GM21717 (cell line): ENCODE measurements around the gene ALK.

ENCODE experiments used
- ATAC-seq: cut with Tn5 transposase; IDR thresholded peaks from one replicate; pipeline ENCODE4 v1.9.1; 2021; ENCODE audit warnings: mild to moderate bottlenecking, moderate library complexity; ENCODE audit not compliant: unreplicated experiment

Gene ALK

DNA sequence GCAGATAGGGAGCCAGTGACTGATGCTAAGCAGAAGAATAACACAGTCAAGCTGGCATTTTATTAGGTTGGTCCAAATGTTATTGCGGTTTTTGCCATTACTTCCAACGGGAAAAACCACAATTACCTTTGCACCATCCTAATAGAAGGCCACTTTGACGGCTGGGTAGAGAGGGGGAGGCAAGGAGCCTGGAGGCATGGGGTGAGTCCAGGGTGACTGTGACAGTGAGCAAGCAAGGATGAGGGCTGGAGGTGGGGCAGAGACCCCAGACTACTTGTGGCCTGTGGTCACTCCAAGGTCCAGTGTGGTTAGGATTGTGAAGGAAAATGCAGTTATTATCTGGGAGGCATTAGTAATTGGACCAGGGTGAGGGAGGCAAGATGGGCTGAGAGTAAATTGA lies 416.6 kb downstream of the ALK start:
- ATAC-seq, result no peak

DNA sequence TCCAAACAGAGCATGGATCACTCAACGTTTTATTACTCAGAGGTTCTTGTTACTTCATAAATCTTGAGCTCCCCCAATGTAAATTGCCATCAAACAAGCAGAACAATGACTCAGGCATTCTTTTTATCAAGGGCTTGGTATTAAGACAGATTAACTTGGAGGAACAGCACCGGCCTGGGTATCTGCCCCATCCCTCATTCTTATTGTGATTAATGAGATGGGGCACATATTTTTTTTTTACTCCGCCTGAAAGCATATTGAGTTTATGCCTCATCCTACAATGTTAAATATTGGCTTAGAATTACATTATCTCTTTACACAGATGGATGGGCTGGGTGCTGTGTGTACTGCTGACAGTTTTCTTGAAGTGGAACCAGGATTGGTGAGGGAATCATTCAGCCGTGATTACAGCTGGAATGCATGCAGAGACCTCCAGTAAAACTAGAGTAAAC lies 418.9 kb downstream of the ALK start:
- ATAC-seq, result no peak

DNA sequence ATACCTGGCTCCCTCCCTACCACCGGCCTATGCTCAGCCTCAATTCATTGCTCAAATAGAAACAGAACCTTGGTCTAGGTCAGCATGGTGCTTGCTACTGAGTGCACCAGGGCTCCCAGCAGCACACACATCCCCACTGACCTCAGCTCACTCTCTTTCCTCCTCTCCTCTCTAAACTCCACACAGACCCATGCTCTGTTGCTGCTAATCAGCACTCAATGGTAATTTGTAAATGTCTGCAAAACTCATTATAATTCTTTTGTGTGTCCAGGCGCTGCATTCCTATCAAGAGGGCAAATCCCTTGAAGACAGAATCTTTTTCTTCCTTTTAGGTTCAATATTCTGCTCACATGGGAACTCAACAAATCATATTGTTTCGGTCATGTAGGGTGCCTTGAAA lies 424.0 kb downstream of the ALK start:
- no peak for ATAC-seq

DNA sequence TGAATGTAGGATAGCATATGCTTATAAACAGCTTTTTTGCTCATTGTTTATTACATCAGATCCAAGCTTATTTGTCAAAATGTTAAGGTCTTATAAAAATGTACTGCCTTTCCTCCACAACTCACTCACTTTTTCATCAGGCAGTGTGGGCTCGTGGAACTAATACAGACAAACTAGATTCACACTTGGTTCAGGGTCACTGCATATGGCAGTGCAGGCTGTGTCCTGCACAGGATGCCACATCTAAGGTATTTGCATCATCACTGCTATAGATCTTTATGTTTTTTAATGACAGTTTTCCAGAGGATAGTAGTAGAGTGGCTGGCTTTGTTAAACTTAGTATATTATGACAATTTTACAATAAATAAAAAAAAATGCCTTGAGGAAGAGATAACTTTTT lies 425.2 kb downstream of the ALK start:
- ATAC-seq, result no peak

DNA sequence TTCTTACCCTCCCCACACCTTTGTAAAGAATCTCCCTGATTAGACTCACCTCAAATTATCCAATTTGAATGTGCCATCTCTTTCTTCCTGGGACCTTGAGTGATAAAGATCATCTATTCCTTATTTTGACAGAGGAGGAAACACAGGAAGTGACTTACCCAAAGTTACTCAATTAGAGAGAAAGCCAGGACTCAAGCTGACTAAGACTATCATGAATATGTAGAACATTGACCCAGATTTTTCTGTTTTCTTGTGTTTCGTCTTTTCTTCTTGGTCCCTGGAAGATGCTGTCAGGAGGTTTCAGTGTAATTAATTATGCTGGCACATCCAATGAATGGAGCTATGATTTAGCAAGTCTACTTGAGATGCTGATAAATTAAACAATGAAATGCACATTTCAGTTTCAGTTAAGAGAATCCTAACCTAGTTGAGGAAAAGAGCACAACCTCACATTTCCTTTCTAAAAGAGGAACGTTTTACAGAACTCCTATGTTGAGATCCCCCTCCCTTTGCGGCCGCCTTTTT lies 425.8 kb downstream of the ALK start:
- ATAC-seq, result no peak

DNA sequence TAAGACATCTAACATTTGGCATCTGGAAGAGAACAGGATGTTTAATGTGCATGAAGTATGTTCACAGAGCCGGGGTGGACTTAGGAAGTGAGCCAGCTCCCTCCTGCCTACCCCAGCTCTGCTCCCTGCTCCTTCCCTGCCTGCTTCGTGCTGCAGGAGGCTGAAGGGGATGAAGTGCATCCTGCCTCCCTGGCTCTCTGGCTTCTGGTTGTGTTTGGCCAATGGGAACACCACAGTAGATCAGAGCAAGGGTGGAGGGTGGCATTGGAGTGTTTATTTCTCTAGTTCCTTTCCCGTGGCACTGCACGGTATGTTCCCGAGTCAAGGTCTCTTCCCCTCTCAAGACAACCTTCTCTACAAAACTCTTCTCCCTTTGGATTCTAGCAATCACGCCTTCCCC lies 426.3 kb downstream of the ALK start:
- no peak for ATAC-seq

DNA sequence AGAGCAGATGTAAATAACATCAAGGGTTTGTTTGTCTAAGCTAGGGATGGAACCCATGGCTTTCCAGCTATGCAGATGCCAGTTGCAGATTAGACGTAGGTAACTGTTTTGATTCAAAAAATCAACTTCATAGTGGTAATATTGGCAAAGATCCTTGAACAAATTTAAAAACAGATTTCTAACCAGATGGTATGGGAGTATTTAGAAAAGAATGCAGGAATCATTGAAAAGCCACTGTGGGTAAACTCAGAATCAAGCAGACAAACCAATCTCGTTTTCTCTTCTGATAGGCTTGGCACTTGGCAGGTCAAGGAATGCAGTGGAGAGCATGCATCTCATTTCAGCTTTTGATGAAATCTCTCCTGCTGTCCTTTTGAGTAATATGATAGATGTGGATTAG lies 428.7 kb downstream of the ALK start:
- no peak for ATAC-seq

DNA sequence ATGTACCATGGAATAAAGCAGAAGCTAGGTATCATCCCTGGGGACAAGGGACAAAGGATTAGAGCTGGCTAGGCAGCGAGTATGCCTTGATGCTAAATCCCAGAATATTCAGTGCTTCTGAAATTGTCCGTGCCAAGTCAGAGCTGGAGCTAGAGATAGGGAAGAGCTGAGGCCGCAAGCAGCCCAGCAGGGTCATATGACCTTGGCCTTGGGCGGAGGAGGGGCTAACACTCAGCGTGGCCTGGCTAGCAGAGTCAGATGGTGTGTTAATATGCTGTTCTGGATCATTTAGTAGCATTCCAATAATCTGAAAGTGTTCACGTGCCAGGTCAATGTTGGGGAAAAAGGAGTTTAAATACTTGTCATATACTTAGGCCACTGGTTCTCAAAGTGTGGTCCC lies 431.3 kb downstream of the ALK start:
- ATAC-seq, result no peak

DNA sequence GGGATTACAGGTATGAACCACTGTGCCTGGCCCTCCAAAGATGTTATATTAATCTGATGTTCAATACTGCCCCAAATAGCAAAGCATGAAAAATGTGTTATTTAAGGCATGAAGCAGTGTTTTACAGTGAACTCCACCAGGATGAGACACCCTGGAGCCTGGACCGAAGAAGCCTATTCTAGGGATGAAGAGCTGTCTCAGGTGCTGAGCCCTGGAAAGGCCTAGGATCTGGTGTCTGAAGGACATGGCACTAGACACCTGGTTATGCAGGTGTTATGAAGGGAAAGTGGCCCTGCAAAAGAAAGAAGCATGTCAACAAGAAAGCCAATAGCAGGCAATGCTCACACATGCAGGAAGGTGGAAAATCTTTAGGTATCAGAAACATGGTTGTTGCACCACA lies 431.8 kb downstream of the ALK start:
- ATAC-seq, result no peak

DNA sequence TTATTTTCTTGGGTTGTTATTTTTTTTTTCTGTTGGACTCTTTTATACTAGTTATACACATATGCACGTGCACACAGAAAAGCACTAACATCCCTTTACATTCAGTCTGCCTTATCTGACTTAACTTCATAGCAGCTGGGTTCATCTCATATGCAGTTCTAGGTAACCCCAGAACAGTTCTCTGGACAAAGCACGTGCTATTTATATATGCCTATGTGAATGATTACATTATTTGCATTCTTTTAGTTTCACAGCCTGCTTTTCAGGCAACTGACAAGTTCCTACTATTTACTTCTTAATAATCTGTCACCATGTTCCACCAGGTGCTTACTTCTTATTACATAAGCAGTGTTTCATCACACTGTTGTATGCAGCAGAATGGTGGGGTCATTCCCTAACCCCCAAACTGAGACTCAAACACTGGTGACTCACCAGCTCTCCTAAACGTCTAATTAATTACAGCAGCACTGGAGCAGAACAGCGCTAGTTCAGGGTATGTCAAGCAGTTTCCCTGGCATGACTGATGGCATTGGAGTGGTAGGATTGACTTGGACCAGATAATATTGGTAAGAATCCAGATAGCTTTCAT lies 433.3 kb downstream of the ALK start:
- ATAC-seq, result no peak

DNA sequence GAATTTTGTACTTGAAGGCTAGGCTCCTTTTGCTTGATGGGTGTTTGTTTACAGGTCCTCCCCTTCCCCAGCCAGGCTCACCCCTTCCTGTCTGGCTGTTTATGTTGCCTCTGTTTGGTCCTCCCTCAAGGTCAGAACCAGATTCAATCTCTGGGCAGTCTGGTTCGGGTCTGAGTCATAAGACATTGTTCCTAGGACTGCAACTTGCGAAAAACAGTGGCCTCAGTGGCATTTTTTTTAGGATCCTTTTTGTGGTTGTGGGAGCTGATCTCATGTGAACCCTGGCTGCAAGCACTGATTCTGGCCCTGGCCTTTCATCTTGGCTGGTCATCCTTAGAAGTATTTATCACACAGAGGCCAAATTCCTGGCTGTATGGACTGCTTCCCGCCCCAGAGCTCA lies 435.8 kb downstream of the ALK start:
- no peak for ATAC-seq

DNA sequence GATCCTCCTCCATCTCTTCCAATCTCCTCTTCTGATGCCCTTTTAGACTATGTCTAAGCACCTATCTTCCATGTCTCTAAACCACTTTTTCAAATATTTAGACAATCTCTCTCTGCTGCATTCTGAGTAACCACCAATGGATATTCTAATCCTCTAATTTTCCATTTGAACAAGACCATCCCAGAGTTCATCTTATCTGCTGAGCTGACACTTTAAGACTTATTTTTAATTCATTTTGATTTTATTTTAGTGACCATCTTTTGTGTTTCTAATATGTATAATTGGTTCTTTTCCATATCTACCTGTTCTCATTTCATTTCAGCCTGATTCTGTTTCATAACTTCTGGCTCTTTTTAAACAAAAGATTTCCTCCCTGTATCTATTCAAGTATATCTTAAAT lies 436.3 kb downstream of the ALK start:
- no peak for ATAC-seq

DNA sequence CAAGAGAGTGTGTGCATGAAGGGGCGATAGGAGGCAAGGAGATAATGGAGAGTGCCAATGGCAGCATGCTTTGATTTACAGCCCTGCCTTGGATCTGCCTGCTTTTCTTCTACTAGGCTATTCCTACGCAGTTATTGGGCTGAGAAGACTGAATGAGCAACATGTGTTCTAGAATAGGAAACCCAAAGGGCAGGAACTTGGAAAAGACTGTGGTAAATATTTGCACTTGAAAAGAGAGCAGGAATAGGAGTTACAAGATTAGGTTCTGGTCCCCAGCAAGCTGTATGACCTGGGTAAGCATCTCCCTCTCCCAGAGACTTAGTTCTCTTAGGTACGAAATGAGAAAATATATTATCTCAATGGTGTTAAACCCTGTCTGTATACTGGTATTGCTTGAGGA lies 438.5 kb downstream of the ALK start:
- ATAC-seq, result no peak

DNA sequence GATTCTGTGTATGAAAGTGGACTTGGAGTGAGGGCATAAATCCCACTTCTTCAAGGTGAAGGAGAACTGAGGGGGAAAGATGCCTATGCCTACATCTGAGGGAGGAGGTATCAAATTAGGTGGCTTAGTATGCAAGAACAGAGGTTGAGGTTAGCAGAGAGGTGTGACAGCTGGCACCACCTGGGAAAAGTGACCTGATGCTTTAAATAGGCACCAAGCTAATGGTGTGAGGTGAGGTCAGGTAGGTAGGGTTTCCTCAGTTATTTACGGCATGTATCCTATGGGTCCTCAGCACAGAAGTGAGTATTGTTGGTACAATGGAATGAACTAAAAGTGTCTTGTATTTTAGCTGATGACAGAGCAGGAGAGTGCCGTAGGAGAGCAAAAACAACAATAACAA lies 439.0 kb downstream of the ALK start:
- no peak for ATAC-seq

DNA sequence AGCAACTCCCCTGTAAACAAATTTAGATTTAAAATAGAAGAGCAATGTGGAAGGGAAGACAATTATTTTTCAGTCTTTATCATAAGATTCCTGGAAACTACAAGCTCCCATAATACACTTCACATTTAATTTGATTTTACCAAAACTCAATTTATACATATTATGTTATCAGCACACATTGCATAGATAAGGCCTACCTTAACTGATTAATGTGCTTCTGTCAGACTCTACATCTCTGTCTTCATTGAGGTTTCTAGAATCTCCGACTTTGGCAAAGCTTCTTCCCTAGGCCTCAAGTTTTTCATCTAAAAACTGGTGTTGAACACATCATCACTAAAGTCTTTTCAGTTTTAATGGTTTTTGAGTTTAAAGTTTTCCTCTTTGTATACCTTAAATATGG lies 440.1 kb downstream of the ALK start:
- no peak for ATAC-seq

DNA sequence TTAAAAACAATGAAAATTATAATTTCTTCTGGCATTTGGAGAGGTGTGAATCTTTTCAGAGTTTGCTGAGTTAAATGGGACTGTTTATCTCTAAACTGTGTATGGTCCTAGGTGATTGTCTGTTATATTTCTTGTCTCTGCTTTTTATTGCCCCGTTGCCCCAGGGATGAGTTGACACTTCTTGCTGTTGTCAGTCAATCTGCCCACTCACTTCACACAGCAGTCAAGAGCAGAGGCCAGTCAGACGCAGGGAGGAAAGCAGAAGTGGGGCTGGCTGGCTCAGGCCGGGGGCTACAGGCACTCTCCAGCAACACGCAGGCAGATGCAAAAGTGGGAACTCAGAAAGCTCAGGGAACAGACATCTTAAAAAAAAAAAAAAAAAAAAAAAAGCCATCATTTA lies 441.0 kb downstream of the ALK start:
- ATAC-seq, result no peak

DNA sequence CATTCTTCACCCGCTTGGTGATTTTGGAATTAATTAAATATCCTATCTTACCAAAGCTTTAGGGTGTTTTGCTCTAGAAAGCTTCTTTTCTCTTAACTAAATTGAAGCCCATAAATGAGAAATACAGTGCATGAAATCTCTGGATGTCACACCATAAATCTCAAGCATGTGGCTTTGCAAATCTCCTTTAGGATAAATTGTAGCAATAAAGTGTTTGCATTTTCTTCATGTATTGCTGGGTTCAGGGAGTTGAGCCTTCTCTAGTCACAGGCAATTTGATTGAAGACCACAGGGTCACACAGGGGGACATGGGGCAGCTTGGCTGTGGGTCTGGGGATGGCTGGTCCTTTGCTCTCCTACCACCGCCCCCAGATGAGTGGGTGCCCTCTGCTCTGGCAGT lies 442.0 kb downstream of the ALK start:
- ATAC-seq, result no peak

DNA sequence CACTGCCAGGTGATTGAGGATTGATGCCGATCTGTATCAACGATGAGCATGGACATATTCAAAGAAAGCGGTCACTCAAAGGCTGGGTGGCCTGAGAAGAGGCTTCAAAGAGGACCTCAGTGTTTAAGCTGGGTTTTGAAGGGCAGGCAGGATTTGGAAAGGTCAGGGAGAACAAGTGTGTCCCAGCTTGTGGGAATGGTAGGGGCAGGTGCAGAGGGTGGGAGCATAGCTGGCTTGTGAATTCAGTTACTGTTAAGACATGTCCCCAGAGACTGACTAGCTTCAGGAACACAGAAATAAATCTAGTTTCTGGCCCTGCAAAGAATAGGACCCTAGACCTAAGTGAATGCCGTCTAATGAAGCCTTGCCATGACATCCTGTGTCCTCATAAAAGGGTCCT lies 442.7 kb downstream of the ALK start:
- ATAC-seq, result no peak

DNA sequence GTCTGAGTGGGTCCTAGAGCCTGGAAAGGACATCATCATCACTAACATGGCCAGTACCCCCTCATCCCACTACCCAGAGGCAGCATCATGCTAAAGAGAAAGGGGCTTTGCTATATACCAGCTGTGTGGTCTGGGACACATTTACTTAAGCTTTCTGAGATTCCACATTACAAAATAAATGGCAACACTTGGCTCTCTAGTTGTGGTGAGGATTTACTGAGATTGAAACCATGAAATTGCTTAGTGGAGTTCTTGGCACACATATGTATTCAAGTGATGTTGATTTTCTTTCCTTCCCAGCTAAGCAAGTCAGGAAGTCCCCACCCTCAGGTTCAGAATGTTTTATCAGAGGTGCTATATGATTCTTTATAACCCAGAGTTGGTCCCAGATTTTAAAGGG lies 444.2 kb downstream of the ALK start:
- no peak for ATAC-seq

DNA sequence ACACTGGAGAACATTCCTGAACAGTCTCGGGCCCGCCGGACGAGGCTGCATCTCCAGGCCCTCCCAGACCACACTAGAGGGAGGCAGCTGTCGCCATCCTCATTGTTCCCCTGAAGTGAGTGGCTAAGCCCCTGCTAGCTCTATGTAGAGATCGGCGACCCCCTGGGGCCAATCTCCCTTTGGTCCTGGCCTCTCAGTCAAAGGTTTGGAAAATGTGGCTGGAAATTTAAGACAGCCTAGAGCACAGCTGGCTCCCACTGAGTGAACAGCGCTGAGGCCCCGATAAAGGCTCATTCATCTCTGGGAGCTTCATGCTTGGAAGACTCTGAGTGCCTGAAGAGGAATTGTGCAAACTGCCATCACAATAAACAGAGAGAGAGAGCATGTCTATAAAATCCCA lies 445.9 kb downstream of the ALK start:
- ATAC-seq, result no peak

DNA sequence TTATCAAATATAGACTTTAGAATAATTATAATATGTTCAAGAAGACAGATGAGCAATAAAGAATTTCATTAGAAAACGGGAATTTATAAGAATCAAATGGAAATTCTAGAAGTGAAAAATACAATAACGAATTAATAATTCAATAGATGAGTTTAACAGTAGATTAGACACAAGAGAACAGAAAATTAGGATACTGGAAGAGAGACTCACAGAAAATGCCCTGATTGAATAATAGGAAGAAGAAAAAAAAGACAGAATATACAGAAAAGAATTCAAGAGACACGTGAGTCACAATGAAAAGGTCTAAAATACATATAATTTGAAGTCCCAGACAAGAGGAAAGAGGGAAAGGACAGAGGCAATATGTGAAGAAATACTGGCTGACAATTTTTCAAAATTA lies 451.4 kb downstream of the ALK start:
- ATAC-seq, result no peak

DNA sequence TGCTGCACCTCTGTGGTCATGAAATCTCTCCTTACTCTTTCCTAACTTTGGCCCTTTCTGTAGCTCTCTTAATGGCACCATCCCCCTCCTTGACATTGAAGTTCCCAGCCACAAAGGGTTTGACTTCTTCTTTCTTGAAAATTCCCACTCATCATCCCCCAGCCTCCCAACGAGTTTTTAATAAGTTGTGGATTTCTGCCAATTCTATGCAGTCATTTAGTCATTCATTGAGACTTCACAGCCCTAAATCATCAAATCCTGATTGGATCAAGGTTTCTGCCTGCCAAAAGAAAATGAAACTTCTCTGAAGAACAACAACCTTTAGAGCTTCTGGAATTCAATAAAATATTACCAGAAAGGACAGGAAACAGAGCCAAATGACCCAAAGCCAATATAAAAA lies 451.9 kb downstream of the ALK start:
- no peak for ATAC-seq

DNA sequence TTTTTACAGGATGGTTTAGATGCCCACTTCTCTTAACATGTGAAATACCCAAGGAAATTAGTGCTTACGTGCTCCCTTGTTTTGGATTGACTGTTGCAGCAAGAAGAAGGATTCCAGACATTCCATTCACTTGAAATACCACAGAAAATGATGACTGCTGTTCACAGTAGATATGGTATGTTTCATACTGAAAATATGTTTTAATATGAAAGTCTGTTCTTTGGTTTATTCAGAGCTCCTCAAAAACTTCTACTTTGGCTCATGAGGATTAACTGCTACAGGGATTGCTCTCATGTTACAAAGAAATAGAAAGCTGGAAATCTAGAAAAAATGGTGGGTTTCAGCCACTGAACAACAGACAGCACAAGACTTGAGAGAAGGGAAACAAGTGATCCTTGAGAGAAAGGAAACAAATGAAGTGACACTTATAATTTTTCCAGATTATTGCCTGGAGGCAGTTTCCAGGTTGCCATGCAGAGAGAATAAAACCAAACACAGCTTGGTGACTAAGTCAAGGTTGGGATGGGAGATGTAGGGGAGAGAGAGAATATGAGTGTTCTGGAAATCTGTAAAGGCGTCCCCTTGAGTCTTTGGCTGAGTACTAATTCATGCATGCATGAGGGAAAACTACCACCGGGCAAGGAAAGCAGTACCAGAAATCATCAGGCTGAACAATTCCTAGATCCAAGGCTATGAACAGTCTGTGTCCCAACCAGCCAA lies 458.0 kb downstream of the ALK start:
- no peak for ATAC-seq
